Measurements from ENCODE around the gene MYO18A.

MYO18A gene

DNA sequence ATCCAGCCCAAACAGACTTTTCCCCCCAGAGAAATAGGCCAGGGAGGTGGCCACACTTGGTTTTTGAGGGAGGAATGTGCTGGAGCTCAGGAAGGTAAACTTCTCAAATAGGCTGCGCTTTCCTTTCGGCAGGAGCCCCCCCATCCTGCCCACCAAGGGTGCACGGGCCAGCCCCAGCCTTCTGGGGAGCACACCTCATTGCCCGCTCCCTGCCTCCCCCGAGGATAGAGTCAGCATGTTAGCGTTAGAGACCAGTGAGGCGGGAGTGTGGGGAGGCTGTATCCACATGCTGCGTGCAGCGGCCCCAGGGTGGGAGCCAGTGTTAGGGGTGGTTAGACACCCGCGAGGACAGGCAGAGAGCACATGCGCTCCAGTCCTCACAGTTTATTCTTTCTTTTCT lies 95.0 kb downstream of the MYO18A start:
- H4K20me1 ChIP-seq (ENCODE audit: insufficient read depth, low read length): no peaks in the 10 kb centered on the region
- H3K4me2 ChIP-seq (ENCODE audit: low read depth, low read length): no peak overlapping the region
- H3K9me2 ChIP-seq (replicated peaks; ENCODE audit: insufficient read depth, low read length): no peaks in the 10 kb centered on the region
- H3K36me3 ChIP-seq (replicated peaks; ENCODE audit: insufficient read depth, low read length): no peaks in the 10 kb centered on the region; the same call in 1 of the 2 replicates
- no peak overlapping the region for H2AFZ ChIP-seq (ENCODE audit: low read length)
- H3K27me3 ChIP-seq (replicated peaks; ENCODE audit: insufficient read depth, low read length): no peaks in the 10 kb centered on the region
- DNase-seq: no peak
- H3K9ac ChIP-seq (ENCODE audit: low read length): no peak overlapping the region
- H3K4me1 ChIP-seq (ENCODE audit: low read length): no peaks in the 10 kb centered on the region
- H3K9me3 ChIP-seq (replicated peaks; ENCODE audit: insufficient read depth, low read length): no peaks in the 10 kb centered on the region
- TF ChIP-seq EZH2phosphoT487 (IDR thresholded peaks at IDR 0.05; ENCODE audit: low read length) (no peak), EZH2 (optimal IDR thresholded peaks at IDR 0.05; ENCODE audit: low read depth, low read length) (no peak)
- TF ChIP-seq, protein P1, sequence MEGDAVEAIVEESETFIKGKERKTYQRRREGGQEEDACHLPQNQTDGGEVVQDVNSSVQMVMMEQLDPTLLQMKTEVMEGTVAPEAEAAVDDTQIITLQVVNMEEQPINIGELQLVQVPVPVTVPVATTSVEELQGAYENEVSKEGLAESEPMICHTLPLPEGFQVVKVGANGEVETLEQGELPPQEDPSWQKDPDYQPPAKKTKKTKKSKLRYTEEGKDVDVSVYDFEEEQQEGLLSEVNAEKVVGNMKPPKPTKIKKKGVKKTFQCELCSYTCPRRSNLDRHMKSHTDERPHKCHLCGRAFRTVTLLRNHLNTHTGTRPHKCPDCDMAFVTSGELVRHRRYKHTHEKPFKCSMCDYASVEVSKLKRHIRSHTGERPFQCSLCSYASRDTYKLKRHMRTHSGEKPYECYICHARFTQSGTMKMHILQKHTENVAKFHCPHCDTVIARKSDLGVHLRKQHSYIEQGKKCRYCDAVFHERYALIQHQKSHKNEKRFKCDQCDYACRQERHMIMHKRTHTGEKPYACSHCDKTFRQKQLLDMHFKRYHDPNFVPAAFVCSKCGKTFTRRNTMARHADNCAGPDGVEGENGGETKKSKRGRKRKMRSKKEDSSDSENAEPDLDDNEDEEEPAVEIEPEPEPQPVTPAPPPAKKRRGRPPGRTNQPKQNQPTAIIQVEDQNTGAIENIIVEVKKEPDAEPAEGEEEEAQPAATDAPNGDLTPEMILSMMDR (IDR thresholded peaks at IDR 0.05; ENCODE audit: low read length): no peak
- H3K4me3 ChIP-seq (ENCODE audit: low read length): no peak overlapping the region
- H3K79me2 ChIP-seq (ENCODE audit: low read length): no peaks in the 10 kb centered on the region
- no peak overlapping the region for H3K27ac ChIP-seq (ENCODE audit: low read length)
- H3F3A ChIP-seq (ENCODE audit: insufficient read depth, low read length): no peaks in the 10 kb centered on the region

DNA sequence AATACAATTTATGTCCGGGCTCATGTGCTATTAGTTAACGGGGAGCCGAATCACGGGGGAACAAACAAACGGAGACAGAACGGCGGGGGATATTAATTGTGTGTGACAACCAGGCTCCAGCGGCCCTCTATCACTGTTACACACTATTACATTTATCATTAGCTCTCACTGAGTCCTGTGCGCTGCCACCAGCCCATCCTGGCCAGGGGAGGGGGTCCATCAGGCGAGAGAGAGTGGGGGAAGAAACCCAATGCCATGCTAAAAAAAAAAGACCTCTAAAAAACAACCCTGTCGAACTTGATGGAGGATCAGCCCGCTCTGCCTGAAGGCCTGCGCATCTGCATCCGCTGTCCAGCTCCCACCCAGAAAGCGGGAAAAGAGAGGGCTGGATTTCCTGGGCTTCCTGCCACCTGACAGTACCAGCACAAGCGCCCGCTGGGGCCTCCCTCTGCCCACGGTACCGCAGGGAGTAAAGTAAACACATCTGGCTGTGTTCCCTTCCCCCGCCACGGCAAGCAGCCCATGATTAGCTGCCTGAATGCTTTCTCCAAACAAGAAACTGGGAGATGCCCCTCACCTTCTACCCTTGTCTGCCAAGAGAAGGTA lies 95.6 kb downstream of the MYO18A start:
- no peaks in the 10 kb centered on the region for H3K79me2 ChIP-seq (ENCODE audit: low read length)
- no peak overlapping the region for H3K9ac ChIP-seq (ENCODE audit: low read length)
- no peaks in the 10 kb centered on the region for H4K20me1 ChIP-seq (ENCODE audit: insufficient read depth, low read length)
- H3F3A ChIP-seq (ENCODE audit: insufficient read depth, low read length): no peaks in the 10 kb centered on the region
- H3K36me3 ChIP-seq (replicated peaks; ENCODE audit: insufficient read depth, low read length): no peaks in the 10 kb centered on the region; the same call in 1 of the 2 replicates
- H3K4me2 ChIP-seq (ENCODE audit: low read depth, low read length): no peak overlapping the region
- H3K4me1 ChIP-seq (ENCODE audit: low read length): no peaks in the 10 kb centered on the region
- H3K27ac ChIP-seq (ENCODE audit: low read length): no peak overlapping the region
- H3K27me3 ChIP-seq (replicated peaks; ENCODE audit: insufficient read depth, low read length): no peaks in the 10 kb centered on the region
- no peaks in the 10 kb centered on the region for H3K9me3 ChIP-seq (replicated peaks; ENCODE audit: insufficient read depth, low read length)
- H3K9me2 ChIP-seq (replicated peaks; ENCODE audit: insufficient read depth, low read length): no peaks in the 10 kb centered on the region
- no peak overlapping the region for H2AFZ ChIP-seq (ENCODE audit: low read length)
- TF ChIP-seq, protein P1 (IDR thresholded peaks at IDR 0.05; ENCODE audit: low read length): no peak
- no peak for TF ChIP-seq EZH2phosphoT487 (IDR thresholded peaks at IDR 0.05; ENCODE audit: low read length)
- no peak for TF ChIP-seq EZH2 (optimal IDR thresholded peaks at IDR 0.05; ENCODE audit: low read depth, low read length)
- no peak for DNase-seq
- H3K4me3 ChIP-seq (ENCODE audit: low read length): no peak overlapping the region

DNA sequence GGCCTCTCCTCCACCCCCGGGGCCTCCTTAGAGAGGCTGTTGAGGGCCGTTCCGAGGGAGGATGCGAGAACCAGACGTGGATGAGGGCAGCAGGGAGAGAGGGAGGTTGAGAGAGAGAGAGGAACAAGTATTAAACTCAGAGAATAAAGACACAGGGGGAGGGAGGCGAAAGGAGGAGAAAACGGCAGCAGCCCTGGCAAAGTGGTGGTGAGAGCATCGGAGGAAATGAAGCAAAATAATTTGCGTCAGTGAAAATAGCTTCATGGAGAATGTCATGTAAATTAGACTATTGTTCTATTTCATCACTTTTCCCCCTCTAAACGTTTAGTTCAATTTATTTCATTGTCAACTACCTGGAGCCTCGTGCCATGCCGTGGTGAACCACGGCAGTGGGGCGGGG lies 99.2 kb downstream of the MYO18A start:
- H3K79me2 ChIP-seq (ENCODE audit: low read length): no peaks in the 10 kb centered on the region
- no peak overlapping the region for H3K9ac ChIP-seq (ENCODE audit: low read length)
- no peaks in the 10 kb centered on the region for H4K20me1 ChIP-seq (ENCODE audit: insufficient read depth, low read length)
- no peaks in the 10 kb centered on the region for H3K27me3 ChIP-seq (replicated peaks; ENCODE audit: insufficient read depth, low read length)
- H3K36me3 ChIP-seq (replicated peaks; ENCODE audit: insufficient read depth, low read length): no peaks in the 10 kb centered on the region
- no peak overlapping the region for H2AFZ ChIP-seq (ENCODE audit: low read length)
- H3K9me3 ChIP-seq (replicated peaks; ENCODE audit: insufficient read depth, low read length): no peaks in the 10 kb centered on the region
- no peak overlapping the region for H3K4me3 ChIP-seq (ENCODE audit: low read length)
- H3K4me1 ChIP-seq (ENCODE audit: low read length): no peaks in the 10 kb centered on the region
- no peaks in the 10 kb centered on the region for H3F3A ChIP-seq (ENCODE audit: insufficient read depth, low read length)
- no peak overlapping the region for H3K4me2 ChIP-seq (ENCODE audit: low read depth, low read length)
- no peak for DNase-seq
- no peak overlapping the region for H3K27ac ChIP-seq (ENCODE audit: low read length)
- H3K9me2 ChIP-seq (replicated peaks; ENCODE audit: insufficient read depth, low read length): no peaks in the 10 kb centered on the region
- TF ChIP-seq EZH2phosphoT487 (IDR thresholded peaks at IDR 0.05; ENCODE audit: low read length) (no peak), EZH2 (optimal IDR thresholded peaks at IDR 0.05; ENCODE audit: low read depth, low read length) (no peak)
- TF ChIP-seq, protein P1 (IDR thresholded peaks at IDR 0.05; ENCODE audit: low read length): no peak
